ENCODE results near the gene ABHD14A. TPM values are rescaled to one million over a fixed set of nuclear protein-coding genes. Genes with fewer than 3 reads are reported as not detected.
A peak's percentile ranks its signal among the peaks of the same experiment; 100 is the strongest.

Gene ABHD14A
- total RNA-seq, 1 donor from 2014 or later, result 5.4 TPM

- no peak overlapping the region for H3K4me3 Mint-ChIP-seq (ENCODE audit: unreplicated experiment)
- no peak for TF ChIP-seq CTCF (IDR thresholded peaks at IDR 0.05; ENCODE audit: unreplicated experiment)
- peaks cover 45% of the 10 kb centered on the region for H3K4me1 Mint-ChIP-seq (ENCODE audit: unreplicated experiment)
- no peak overlapping the region for H3K27ac Mint-ChIP-seq (ENCODE audit: unreplicated experiment)
- H3K9me3 Mint-ChIP-seq (ENCODE audit: unreplicated experiment), result no peaks in the 10 kb centered on the region
- H3K27me3 Mint-ChIP-seq (ENCODE audit: unreplicated experiment), result peaks cover 5% of the 10 kb centered on the region
- no peak for DNase-seq (ENCODE audit: low spot score)
- H3K36me3 Mint-ChIP-seq (ENCODE audit: low read depth, unreplicated experiment), result no peaks in the 10 kb centered on the region
These were observed 43.6 kb downstream of the ABHD14A start for GRCh38 chr3:52018319-52019000.

DNA sequence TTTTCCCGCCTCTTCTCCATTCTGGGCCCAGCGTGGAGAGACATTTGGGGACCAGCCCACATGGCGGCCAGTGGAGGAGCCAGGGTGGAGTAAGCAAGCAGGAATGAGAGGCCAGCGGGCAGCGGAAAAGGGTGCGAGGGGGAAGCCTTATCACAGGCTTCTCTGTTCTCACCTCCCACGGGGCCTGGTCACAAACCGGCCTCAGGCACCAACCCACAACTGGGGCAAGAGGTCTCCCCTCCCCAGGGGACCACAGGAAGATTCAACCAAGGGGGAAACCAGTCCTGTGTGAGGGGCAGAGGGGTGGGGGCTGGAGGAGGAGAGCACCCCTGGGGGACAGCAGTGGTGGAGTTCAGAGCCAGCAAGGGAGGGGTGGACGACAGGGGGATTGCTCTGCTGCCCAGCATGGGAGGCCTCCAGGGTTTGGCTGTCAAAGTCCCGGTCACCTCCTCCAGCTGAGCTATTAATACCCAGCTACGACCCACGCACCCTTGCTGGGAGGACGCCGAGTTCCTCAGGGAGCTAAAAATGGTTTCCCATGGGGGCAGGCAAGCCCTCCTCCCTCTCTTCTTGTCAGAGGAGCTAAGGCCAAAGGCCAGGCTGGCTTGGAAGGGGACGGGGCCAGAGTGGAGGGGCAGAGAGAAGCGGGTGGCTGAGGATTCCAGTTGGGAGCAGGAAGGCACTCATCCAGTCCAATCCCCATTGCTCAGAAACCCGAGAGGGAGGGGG, 44.7 kb downstream of the ABHD14A start:
- no peak for TF ChIP-seq CTCF (IDR thresholded peaks at IDR 0.05; ENCODE audit: unreplicated experiment)
- H3K4me3 Mint-ChIP-seq (ENCODE audit: unreplicated experiment), result no peak overlapping the region
- peaks cover 45% of the 10 kb centered on the region for H3K4me1 Mint-ChIP-seq (ENCODE audit: unreplicated experiment)
- no peak for DNase-seq (ENCODE audit: low spot score)
- no peak overlapping the region for H3K27ac Mint-ChIP-seq (ENCODE audit: unreplicated experiment)
- H3K27me3 Mint-ChIP-seq (ENCODE audit: unreplicated experiment), result peaks cover 5% of the 10 kb centered on the region
- H3K9me3 Mint-ChIP-seq (ENCODE audit: unreplicated experiment), result no peaks in the 10 kb centered on the region
- no peaks in the 10 kb centered on the region for H3K36me3 Mint-ChIP-seq (ENCODE audit: low read depth, unreplicated experiment)

GRCh38 chr3:52020796-52021195, 45.9 kb downstream of the ABHD14A start:
- peaks cover 5% of the 10 kb centered on the region for H3K27me3 Mint-ChIP-seq (ENCODE audit: unreplicated experiment)
- H3K27ac Mint-ChIP-seq (ENCODE audit: unreplicated experiment), result no peak overlapping the region
- TF ChIP-seq CTCF (IDR thresholded peaks at IDR 0.05; ENCODE audit: unreplicated experiment), result no peak
- H3K4me3 Mint-ChIP-seq (ENCODE audit: unreplicated experiment), result no peak overlapping the region
- H3K9me3 Mint-ChIP-seq (ENCODE audit: unreplicated experiment), result no peaks in the 10 kb centered on the region
- no peaks in the 10 kb centered on the region for H3K36me3 Mint-ChIP-seq (ENCODE audit: low read depth, unreplicated experiment)
- H3K4me1 Mint-ChIP-seq (ENCODE audit: unreplicated experiment), result peaks cover 45% of the 10 kb centered on the region
- no peak for DNase-seq (ENCODE audit: low spot score)

DNA sequence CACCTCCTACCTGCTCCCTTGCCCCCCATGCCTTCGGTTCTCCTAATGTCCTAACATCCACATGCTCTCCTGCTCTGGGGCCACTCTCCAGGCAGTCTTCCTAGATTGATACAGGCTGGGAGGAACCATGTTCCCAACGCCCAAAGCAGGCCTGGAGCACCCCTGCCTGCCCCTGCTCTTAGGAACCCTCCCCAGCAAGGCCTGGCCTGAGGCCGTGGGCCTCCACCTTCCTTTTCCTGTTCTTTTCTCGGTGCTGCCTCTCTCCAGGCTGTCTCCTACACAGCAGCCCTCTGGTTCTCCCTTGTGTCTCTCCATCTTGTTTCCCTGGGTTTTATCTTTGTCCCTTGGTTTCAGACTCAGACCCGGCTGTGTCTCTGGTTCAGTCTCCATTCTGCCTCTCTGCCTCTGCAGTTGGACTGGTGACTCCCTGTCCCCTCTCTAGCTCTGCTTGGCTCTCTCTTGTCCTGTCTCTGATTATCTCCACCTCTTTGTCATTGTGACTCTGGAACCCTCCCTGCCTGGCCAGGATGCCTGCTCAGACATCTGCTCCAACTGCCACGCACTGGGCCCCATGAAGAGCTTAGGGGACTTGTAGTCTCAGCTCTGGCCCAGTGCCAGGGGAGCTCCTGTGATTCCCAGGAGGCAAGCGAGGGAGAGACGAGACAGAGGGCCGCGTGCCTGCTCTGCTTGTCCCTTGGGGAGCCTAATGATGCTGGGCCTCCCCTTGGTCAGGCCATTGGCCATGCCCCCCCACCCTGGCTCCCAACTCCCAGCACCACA, 46.8 kb downstream of the ABHD14A start:
- H3K27ac Mint-ChIP-seq (ENCODE audit: unreplicated experiment), result no peak overlapping the region
- peak overlapping the region; percentile 5 for H3K4me3 Mint-ChIP-seq (ENCODE audit: unreplicated experiment)
- no peaks in the 10 kb centered on the region for H3K36me3 Mint-ChIP-seq (ENCODE audit: low read depth, unreplicated experiment)
- no peak for TF ChIP-seq CTCF (IDR thresholded peaks at IDR 0.05; ENCODE audit: unreplicated experiment)
- no peak for DNase-seq (ENCODE audit: low spot score)
- no peaks in the 10 kb centered on the region for H3K9me3 Mint-ChIP-seq (ENCODE audit: unreplicated experiment)
- H3K4me1 Mint-ChIP-seq (ENCODE audit: unreplicated experiment), result peaks cover 49% of the 10 kb centered on the region
- peaks cover 10% of the 10 kb centered on the region for H3K27me3 Mint-ChIP-seq (ENCODE audit: unreplicated experiment)
